GM12865 (cell line): ENCODE results near the gene FBXO40.

ENCODE experiments used
- DNase-seq: peaks from one replicate; pipeline ENCODE4 v3.0.0; 2010; ENCODE audit warnings: low read depth
- H3K4me3 ChIP-seq: 2 replicates; pipeline ENCODE4 v1.5.1; 2011; ENCODE audit warnings: mild to moderate bottlenecking, low read depth, low read length, control low read depth
- TF ChIP-seq, protein P1 (sequence below): IDR thresholded peaks from 2 replicates; pipeline ENCODE4 v1.5.1; 2011; ENCODE audit warnings: low read length, control low read depth, low read depth, inconsistent platforms; ENCODE audit not compliant: insufficient read depth; ENCODE audit errors: missing control alignments

FBXO40 gene

DNA sequence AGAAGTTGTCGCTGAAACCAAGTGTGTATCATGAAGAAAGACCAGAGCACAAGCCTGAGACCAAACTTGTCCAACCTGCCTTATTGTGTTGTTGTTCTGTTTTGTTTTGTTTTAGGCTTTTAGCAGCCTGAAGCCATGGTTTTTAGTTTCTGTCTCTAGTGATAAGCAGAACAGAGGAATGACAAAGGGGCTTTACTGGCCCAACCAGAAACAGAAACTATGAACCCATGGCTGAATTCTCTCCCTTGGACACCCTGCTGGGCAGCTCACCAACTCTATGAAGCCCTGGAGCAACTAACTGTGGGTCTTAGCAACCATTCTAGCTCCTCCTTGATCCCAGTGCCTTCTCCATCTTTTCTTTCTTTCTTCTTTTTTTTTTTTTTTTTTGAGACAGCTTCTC, 37.2 kb downstream of the FBXO40 start:
- H3K4me3 ChIP-seq: no peak overlapping the region
- TF ChIP-seq, protein P1, sequence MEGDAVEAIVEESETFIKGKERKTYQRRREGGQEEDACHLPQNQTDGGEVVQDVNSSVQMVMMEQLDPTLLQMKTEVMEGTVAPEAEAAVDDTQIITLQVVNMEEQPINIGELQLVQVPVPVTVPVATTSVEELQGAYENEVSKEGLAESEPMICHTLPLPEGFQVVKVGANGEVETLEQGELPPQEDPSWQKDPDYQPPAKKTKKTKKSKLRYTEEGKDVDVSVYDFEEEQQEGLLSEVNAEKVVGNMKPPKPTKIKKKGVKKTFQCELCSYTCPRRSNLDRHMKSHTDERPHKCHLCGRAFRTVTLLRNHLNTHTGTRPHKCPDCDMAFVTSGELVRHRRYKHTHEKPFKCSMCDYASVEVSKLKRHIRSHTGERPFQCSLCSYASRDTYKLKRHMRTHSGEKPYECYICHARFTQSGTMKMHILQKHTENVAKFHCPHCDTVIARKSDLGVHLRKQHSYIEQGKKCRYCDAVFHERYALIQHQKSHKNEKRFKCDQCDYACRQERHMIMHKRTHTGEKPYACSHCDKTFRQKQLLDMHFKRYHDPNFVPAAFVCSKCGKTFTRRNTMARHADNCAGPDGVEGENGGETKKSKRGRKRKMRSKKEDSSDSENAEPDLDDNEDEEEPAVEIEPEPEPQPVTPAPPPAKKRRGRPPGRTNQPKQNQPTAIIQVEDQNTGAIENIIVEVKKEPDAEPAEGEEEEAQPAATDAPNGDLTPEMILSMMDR: no peak
- peak; percentile 29 for DNase-seq

DNA sequence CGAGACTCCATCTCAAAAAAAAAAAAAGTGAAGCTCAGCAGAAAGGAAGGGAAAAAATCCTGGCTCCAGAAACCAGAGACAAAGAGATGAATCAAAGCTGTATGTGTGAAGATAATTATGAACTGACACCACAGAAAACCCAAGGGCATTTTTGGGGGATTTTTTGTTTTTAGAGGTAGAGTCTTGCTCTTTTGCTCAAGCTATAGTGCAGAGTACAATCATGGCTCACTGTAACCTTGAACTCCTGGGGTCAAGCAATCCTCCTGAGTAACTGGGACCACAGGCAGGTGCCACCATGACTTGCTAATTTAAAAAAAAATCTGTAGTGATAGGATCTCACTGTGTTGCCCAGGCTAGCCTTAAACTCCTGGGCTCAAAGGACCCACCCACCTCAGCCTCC, 44.7 kb downstream of the FBXO40 start:
- DNase-seq: peak; percentile 29
- H3K4me3 ChIP-seq: no peak overlapping the region
- TF ChIP-seq, protein P1: no peak

DNA sequence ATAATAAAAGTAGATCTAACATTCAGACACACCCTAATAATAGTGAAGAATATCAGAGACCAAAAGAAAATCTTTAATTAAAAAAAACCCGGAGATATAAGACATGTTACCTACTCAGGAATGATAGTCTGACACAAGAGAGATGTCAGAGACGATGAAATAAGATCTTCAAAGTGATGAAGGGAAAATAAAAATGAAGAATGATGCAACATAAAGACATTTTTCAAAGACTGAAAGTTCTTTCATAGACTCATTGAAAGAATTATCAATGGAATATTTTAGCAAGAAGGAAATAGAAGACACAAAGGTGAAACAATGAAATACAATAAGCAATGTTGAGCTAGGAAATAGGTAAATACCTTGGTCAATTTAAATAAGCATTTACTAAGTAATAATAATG, 47.9 kb downstream of the FBXO40 start:
- TF ChIP-seq, protein P1: no peak
- no peak overlapping the region for H3K4me3 ChIP-seq
- DNase-seq: no peak

DNA sequence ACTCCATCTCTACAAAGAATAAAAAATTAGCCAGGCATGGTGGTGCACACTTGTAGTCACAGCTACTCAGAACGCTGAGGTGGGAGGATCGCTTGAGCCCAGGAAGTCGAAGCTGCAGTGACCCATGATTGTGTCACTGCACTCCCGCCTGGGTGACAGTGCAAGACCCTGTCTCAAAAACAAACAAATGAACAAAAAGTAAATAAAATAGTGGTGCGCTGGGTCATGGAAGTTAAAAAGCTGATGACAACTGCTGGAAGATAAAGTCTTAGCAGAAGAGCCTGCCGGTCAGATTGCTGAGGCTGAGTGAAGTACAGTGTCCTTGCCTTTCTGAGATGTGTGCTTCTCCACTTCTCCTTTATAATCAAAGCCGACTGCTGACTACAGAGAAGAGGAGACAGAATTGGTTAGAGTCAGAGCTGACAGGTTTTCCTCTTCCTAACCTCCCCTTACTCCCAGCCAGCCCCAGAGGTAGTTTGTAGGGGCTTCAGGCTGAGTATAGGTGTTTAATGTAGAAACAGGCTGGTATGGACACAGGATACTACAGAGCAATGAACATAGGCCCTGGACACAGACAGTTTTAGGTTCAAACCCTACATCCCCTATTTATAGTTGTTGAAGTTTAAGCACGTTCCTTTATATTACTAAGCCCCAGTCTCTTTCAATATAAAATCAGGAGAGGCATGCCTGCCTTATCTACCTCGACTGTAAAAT, 49.6 kb downstream of the FBXO40 start:
- TF ChIP-seq, protein P1: no peak
- DNase-seq: no peak
- H3K4me3 ChIP-seq: no peak overlapping the region

DNA sequence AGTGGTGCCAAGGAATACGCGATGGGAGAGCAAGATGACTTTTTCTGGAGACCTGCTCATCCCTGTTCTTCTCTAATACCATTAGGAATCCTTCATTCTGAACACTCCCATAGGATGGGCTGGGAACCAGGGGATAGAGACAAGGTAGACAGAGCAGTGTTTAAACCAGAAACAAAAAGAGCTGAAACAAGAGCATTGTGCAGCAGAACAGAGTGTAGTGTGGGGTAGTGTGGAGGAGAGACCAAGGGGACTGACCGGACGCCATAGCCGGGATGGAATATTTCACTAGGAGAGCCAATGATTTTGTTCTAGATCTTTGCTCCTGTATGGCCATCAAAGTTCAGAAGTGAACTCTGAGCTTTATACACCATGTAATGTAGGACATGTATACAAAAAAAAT, 51.9 kb downstream of the FBXO40 start:
- H3K4me3 ChIP-seq: no peak overlapping the region
- DNase-seq: no peak
- TF ChIP-seq, protein P1: no peak

DNA sequence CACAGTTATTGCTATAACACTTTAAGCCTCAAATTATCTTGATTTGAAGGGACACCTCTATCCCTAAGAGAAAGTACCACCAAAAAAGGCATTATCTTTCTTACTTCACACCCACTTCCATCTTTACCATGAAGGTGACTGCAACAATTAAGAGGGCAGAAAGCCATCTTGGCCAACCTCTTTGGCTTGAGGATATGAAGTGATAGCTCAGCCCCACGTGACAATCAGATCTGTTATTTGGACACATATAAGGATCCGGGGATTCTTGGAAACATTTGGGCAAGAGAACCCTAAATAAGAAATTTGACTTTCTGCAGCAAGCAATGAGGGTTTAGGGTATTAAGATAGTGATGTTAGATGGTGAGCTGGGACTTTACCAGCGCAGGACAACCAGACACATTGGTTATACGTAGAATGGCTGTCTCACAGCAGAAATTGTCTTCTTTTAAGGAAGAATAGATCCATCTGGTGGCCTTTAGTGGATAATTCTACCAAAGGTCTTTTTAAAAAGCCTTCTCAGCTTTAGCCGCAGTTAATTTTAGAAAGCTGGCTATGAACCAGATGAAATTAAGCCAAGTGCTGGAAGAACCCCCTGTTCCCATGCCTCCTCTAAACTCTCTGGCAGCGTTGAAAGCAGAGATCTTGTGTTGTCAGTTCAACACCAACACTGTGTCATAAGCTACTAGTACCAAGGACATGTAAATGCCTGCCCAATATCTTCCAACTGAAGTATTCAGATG, 55.2 kb downstream of the FBXO40 start:
- H3K4me3 ChIP-seq: no peak overlapping the region
- DNase-seq: no peak
- TF ChIP-seq, protein P1: no peak
